GM18502 (cell line): Measurements from ENCODE around the gene MLLT3.

Experiments
- ATAC-seq: cut with Tn5 transposase; IDR thresholded peaks from one replicate; pipeline ENCODE4 v1.9.1; 2021; ENCODE audit warnings: mild to moderate bottlenecking; ENCODE audit not compliant: unreplicated experiment, poor library complexity

Gene MLLT3

GRCh38 chr9:20398536-20399338 lies 223.6 kb downstream of the MLLT3 start:
- no peak for ATAC-seq

GRCh38 chr9:20397348-20397747 lies 225.0 kb downstream of the MLLT3 start:
- peak; percentile 63 for ATAC-seq

- ATAC-seq, result no peak
These were observed 225.8 kb downstream of the MLLT3 start for GRCh38 chr9:20396509-20396908.

GRCh38 chr9:20395651-20396050 lies 226.6 kb downstream of the MLLT3 start:
- no peak for ATAC-seq

GRCh38 chr9:20394969-20395368 lies 227.3 kb downstream of the MLLT3 start:
- ATAC-seq, result no peak

GRCh38 chr9:20391208-20391607 lies 231.1 kb downstream of the MLLT3 start:
- ATAC-seq, result no peak

GRCh38 chr9:20390400-20390799 lies 231.9 kb downstream of the MLLT3 start:
- ATAC-seq, result no peak

- no peak for ATAC-seq
These were observed 235.2 kb downstream of the MLLT3 start for GRCh38 chr9:20387062-20387461.

- ATAC-seq, result no peak
These were observed 237.7 kb downstream of the MLLT3 start for GRCh38 chr9:20384642-20385041.

GRCh38 chr9:20382460-20383071 lies 239.7 kb downstream of the MLLT3 start:
- peak; percentile 63 for ATAC-seq

GRCh38 chr9:20380546-20380945 lies 241.8 kb downstream of the MLLT3 start:
- ATAC-seq, result no peak

GRCh38 chr9:20379804-20380225 lies 242.5 kb downstream of the MLLT3 start:
- no peak for ATAC-seq

GRCh38 chr9:20378851-20379250 lies 243.4 kb downstream of the MLLT3 start:
- ATAC-seq, result no peak

- no peak for ATAC-seq
These were observed 244.5 kb downstream of the MLLT3 start for GRCh38 chr9:20377790-20378189.

GRCh38 chr9:20376731-20377375 lies 245.4 kb downstream of the MLLT3 start:
- ATAC-seq, result no peak

- ATAC-seq, result no peak
These were observed 246.3 kb downstream of the MLLT3 start for GRCh38 chr9:20376042-20376441.

GRCh38 chr9:20373263-20373662 lies 249.0 kb downstream of the MLLT3 start:
- ATAC-seq, result peak; percentile 54

GRCh38 chr9:20369391-20369790 lies 252.9 kb downstream of the MLLT3 start:
- ATAC-seq, result no peak

- ATAC-seq, result no peak
These were observed 254.4 kb downstream of the MLLT3 start for GRCh38 chr9:20367855-20368254.

GRCh38 chr9:20364959-20365358 lies 257.3 kb downstream of the MLLT3 start:
- no peak for ATAC-seq

- ATAC-seq, result no peak
These were observed 259.1 kb downstream of the MLLT3 start for GRCh38 chr9:20363233-20363632.
